Psoas muscle (tissue), 8 donors: ENCODE data around the gene GDAP2. TPM values are rescaled to one million over a fixed set of nuclear protein-coding genes. Genes with fewer than 3 reads are reported as not detected.

Experiments
- ATAC-seq, 4 donors: fragments of 200-7000 bp; cut with Tn5 transposase; one replicate each; pipeline ENCODE4 v1.9.1; 2020; ENCODE audit warnings: moderate library complexity in 3 of 4, mild to moderate bottlenecking in 2 of 4
- DNase-seq, 2 donors: peaks; one replicate each; pipeline ENCODE4 v3.0.0-alpha.2; 2020
- H3K27ac ChIP-seq: fragments of 200-600 bp; one replicate; pipeline ENCODE4 v1.8.0; 2022
- H3K27me3 ChIP-seq, 3 donors: fragments of 200-600 bp in 1 of 3; one replicate each; pipeline versions ENCODE4 v1.6.1 to v1.8.0; 2013 to 2022; ENCODE audit warnings: low read length in 2 of 3, mild to moderate bottlenecking in 2 of 3, moderate library complexity in 1 of 3; ENCODE audit not compliant: insufficient read depth in 3 of 3
- H3K36me3 ChIP-seq, 2 donors: fragments of 200-600 bp in 1 of 2; one replicate each; pipeline versions ENCODE4 v1.6.1 to v1.8.0; 2013 to 2022; ENCODE audit warnings: low read depth in 1 of 2, mild to moderate bottlenecking in 1 of 2, moderate library complexity in 1 of 2; ENCODE audit not compliant: insufficient read depth in 1 of 2
- H3K4me1 ChIP-seq: fragments of 200-600 bp; one replicate; pipeline ENCODE4 v1.8.0; 2022
- H3K4me3 ChIP-seq: fragments of 200-600 bp; one replicate; pipeline ENCODE4 v1.8.0; 2022; ENCODE audit warnings: mild to moderate bottlenecking
- H3K9me3 ChIP-seq: fragments of 200-600 bp; one replicate; pipeline ENCODE4 v1.8.0; 2022
- WGBS, 3 donors: extraction: QIAGEN DNeasy Blood & Tissue Kit; methylation state at CpG; one replicate each; pipeline versions ENCODE4 v1.1.6 to v1.1.7; 2013; 5-methylcytosine and 5-hydroxymethylcytosine counted together
- intact Hi-C, 2 donors: fragments of 100-400 bp; cut with DNase I; formaldehyde crosslinking; loops; one replicate each; pipeline versions ENCODE4 v1.11.0 to v1.14.2; 2022
- polyA plus RNA-seq, 3 donors: library from polyadenylated mRNA; stranded (reverse); fragments of 200-250 nt; gene quantifications; one replicate each; pipeline ENCODE4 v1.2.3, GENCODE V29; 2013
- total RNA-seq, 4 donors: library from RNA; stranded (reverse); fragmentation: NEBNext Ultra II Directional in 2 of 4; extraction: Animal tissue kit (Norgen Biotek cat#: 25700) in 2 of 4; gene quantifications; one replicate each; pipeline versions ENCODE4 v1.2.1 to v1.2.4, GENCODE V29; 2021 to 2023
- TF ChIP-seq, protein P1 (sequence below): fragments of 200-600 bp; IDR thresholded peaks from one replicate; pipeline ENCODE4 v1.8.0; 2022; ENCODE audit warnings: antibody characterized with exemption
- donor health status: healthy with polysubstance abuse.
- donor health status: DM: no; HTN: no; CAD: no; lungs with moderate emphysema.
- donor health status: Bipolar disorder and iron deficiency.
- donor health status: healthy.
- donor health status: DM: yes; HTN: yes; CAD: no.
- donor health status: DM: no; HTN: no; CAD: no.
- donor health status: DM: no; HTN: no; CAD: no.
- donor health status: DM: yes; HTN: yes; CAD: no.

The GDAP2 gene
- total and polyA plus RNA-seq, 7 donors = 2.4 to 12.2 (median 9.3) TPM

DNA sequence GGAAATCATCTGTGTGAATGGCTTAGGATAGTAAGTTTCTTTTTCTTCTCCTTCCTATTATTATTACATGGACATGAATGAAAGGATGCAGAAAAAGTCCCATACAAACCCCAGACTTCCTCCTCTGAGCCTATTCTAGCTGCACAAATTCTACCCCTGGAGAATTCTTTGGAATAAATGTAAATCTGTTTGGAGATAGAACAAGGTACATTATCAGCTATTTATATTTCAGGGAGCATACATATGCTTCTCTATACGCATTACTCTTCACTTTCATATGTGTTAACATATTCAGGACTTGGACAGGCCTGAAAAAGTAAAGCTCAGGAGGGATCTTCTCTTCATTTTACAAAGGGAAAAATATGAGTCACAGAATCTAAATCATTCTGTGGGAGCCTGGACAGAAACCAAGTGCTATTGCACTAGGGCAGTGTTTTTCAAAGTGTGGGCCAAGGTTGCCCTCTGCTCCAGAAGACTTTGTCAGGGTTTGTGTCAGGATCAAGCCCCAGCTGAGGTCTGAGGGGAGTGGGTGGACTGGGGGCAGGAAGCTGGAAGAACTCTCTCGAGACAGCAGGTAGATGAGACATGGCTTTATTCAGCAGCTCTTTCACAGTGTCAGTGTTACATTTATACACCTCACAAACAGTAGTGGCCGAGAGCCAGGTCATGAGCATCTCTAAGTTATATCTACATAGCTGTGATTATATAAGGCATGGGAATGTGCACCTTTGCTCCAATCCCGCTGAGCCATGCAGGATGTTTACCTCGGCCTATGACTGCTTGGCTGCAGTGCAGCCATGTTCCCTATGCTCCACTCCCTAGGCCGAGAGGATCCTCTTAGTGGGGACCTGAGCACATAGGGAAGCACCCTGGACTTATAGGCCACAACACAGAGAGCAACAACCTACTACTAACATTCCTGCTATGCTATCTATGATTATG is 114.3 kb downstream of the GDAP2 start:
- 70 to 85% (median 83%) methylated on average over 6 of the region's 6 CpGs for WGBS, 3 donors
- peak in 2 of 4 donors; percentile 44 to 49 for ATAC-seq
- DNase-seq = no peak
- H3K9me3 ChIP-seq = no peaks in the 10 kb centered on the region
- H3K4me3 ChIP-seq = no peak overlapping the region
- H3K36me3 ChIP-seq = no peaks in the 10 kb centered on the region
- no peaks in the 10 kb centered on the region for H3K4me1 ChIP-seq
- no peak overlapping the region for H3K27ac ChIP-seq
- TF ChIP-seq, protein P1, sequence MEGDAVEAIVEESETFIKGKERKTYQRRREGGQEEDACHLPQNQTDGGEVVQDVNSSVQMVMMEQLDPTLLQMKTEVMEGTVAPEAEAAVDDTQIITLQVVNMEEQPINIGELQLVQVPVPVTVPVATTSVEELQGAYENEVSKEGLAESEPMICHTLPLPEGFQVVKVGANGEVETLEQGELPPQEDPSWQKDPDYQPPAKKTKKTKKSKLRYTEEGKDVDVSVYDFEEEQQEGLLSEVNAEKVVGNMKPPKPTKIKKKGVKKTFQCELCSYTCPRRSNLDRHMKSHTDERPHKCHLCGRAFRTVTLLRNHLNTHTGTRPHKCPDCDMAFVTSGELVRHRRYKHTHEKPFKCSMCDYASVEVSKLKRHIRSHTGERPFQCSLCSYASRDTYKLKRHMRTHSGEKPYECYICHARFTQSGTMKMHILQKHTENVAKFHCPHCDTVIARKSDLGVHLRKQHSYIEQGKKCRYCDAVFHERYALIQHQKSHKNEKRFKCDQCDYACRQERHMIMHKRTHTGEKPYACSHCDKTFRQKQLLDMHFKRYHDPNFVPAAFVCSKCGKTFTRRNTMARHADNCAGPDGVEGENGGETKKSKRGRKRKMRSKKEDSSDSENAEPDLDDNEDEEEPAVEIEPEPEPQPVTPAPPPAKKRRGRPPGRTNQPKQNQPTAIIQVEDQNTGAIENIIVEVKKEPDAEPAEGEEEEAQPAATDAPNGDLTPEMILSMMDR = no peak
- intact Hi-C loops = no loop called here
- H3K27me3 ChIP-seq = no peaks in the 10 kb centered on the region

Other genes with a start within 250 kb of the GDAP2 start
- gene WDR3, start 118 bp upstream of the GDAP2 start, total RNA-seq = 10 to 100 TPM; 18.1 to 40.3 (median 36.9) TPM
- 10 to 100 TPM in 2 of 3 donors, 1 to 10 TPM in 1; 6.5 to 23.3 (median 16.7) TPM for gene WDR3, start 118 bp upstream of the GDAP2 start, polyA plus RNA-seq